ENCODE measurements around the gene GSC2.

DNA sequence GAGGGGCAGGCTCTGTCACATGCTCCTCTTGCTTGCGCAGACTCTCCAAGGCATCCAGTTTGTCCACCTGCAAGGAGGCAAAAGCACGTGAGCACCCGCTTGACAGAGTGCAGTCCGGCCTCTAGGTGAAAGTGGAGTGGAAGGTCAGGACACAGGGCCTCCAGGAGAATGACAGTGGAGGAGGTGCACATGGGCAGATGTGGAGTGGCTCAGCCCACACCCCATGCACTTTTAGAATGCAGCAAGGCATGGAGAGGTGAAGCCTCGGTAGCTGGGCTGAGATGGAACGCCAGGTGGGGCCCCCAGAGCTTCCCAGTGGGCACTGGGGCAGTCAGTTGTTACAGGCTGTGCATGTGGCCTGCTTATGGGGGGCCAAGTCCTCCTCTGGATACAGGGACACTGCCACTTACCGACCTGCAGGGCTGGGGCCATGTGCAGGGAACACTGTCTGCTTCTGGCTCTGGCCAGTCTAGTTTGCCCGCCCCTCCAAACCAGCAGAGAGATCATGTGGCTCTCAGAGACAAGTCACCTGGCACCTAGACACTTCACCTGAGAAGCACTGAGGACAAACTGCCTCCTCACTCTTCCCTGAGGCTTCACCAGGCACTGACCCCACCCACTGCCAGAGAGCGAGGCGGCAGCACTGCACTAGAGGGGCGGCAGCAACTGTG lies 30.8 kb upstream of the GSC2 start:
- TF ChIP-seq, protein P1, sequence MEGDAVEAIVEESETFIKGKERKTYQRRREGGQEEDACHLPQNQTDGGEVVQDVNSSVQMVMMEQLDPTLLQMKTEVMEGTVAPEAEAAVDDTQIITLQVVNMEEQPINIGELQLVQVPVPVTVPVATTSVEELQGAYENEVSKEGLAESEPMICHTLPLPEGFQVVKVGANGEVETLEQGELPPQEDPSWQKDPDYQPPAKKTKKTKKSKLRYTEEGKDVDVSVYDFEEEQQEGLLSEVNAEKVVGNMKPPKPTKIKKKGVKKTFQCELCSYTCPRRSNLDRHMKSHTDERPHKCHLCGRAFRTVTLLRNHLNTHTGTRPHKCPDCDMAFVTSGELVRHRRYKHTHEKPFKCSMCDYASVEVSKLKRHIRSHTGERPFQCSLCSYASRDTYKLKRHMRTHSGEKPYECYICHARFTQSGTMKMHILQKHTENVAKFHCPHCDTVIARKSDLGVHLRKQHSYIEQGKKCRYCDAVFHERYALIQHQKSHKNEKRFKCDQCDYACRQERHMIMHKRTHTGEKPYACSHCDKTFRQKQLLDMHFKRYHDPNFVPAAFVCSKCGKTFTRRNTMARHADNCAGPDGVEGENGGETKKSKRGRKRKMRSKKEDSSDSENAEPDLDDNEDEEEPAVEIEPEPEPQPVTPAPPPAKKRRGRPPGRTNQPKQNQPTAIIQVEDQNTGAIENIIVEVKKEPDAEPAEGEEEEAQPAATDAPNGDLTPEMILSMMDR (IDR thresholded peaks at IDR 0.05) = no peak
- TF ChIP-seq POLR2A (IDR thresholded peaks at IDR 0.05) = no peak

Measured in right lobe of liver (tissue), 4 donors.